Measurements from ENCODE around the gene SPRR4.

The SPRR4 gene

DNA sequence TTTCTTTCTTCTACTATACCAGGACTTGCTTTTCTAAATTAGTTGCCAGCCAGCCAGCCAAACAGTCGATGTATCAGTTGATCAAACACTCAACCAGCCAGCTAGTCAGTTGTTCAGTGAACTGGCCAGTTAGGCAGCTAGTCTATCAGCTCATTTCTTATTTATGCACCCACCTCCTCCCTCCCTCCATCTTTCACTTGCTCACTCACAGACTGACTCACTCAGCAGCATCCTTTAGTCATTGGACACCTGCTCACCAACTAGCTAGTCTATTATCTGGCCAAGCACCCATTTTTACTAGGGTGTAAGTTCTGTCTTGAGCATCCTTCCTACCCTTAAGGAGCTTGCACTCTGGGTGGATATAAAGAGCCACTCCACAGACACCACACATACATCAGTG is 5.9 kb upstream of the SPRR4 start:
- no peaks in the 10 kb centered on the region for H3K9me3 ChIP-seq (ENCODE audit: insufficient read depth, low read length)
- H3K27me3 ChIP-seq (ENCODE audit: low read depth, low read length) = peaks cover 34% of the 10 kb centered on the region
- H3K27ac ChIP-seq (ENCODE audit: low read length) = no peak overlapping the region
- H3K9ac ChIP-seq (ENCODE audit: low read length) = no peak overlapping the region
- no peaks in the 10 kb centered on the region for H4K20me1 ChIP-seq (ENCODE audit: insufficient read depth, low read length)
- H3K79me2 ChIP-seq (ENCODE audit: low read length) = no peaks in the 10 kb centered on the region
- H3K36me3 ChIP-seq (replicated peaks; ENCODE audit: low read depth, low read length) = no peaks in the 10 kb centered on the region
- no peak overlapping the region for H3K4me3 ChIP-seq (ENCODE audit: low read length)
- peaks cover 43% of the 10 kb centered on the region for H3K4me1 ChIP-seq (ENCODE audit: low read length)
- no peak overlapping the region for H3K4me2 ChIP-seq (ENCODE audit: low read length)
- TF ChIP-seq, protein P1, sequence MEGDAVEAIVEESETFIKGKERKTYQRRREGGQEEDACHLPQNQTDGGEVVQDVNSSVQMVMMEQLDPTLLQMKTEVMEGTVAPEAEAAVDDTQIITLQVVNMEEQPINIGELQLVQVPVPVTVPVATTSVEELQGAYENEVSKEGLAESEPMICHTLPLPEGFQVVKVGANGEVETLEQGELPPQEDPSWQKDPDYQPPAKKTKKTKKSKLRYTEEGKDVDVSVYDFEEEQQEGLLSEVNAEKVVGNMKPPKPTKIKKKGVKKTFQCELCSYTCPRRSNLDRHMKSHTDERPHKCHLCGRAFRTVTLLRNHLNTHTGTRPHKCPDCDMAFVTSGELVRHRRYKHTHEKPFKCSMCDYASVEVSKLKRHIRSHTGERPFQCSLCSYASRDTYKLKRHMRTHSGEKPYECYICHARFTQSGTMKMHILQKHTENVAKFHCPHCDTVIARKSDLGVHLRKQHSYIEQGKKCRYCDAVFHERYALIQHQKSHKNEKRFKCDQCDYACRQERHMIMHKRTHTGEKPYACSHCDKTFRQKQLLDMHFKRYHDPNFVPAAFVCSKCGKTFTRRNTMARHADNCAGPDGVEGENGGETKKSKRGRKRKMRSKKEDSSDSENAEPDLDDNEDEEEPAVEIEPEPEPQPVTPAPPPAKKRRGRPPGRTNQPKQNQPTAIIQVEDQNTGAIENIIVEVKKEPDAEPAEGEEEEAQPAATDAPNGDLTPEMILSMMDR (IDR thresholded peaks at IDR 0.05; ENCODE audit: low read depth, low read length) = no peak
- TF ChIP-seq EZH2phosphoT487 (IDR thresholded peaks at IDR 0.05; ENCODE audit: low read depth) = no peak
- H2AFZ ChIP-seq (ENCODE audit: low read depth, low read length) = no peak overlapping the region

DNA sequence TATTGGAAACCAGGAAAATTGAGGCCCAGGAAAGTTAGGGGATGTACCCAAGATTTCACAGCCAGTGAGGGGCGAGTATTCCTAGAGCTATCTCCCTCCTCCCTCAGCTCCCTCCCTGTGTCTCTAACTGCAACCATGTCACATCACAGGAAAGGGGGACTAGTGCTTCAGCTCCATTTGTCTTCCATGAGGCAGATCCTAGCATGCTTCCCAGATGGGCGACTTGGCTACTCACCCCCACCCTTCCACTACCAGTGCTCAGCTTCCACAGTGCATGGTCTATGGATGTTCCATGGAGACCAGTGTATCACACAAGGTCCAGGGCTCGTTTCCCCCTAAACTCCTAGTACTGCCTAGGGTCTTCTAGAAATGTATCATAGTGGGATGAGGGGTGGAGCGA is 4.6 kb upstream of the SPRR4 start:
- no peak overlapping the region for H3K27ac ChIP-seq (ENCODE audit: low read length)
- peaks cover 24% of the 10 kb centered on the region for H3K27me3 ChIP-seq (ENCODE audit: low read depth, low read length)
- no peaks in the 10 kb centered on the region for H4K20me1 ChIP-seq (ENCODE audit: insufficient read depth, low read length)
- H3K9me3 ChIP-seq (ENCODE audit: insufficient read depth, low read length) = no peaks in the 10 kb centered on the region
- H3K79me2 ChIP-seq (ENCODE audit: low read length) = no peaks in the 10 kb centered on the region
- TF ChIP-seq EZH2phosphoT487 (IDR thresholded peaks at IDR 0.05; ENCODE audit: low read depth) = no peak
- TF ChIP-seq, protein P1 (IDR thresholded peaks at IDR 0.05; ENCODE audit: low read depth, low read length) = no peak
- H3K4me1 ChIP-seq (ENCODE audit: low read length) = peaks cover 54% of the 10 kb centered on the region
- H3K4me3 ChIP-seq (ENCODE audit: low read length) = no peak overlapping the region
- no peak overlapping the region for H3K4me2 ChIP-seq (ENCODE audit: low read length)
- H2AFZ ChIP-seq (ENCODE audit: low read depth, low read length) = no peak overlapping the region
- no peaks in the 10 kb centered on the region for H3K36me3 ChIP-seq (replicated peaks; ENCODE audit: low read depth, low read length)
- H3K9ac ChIP-seq (ENCODE audit: low read length) = no peak overlapping the region

DNA sequence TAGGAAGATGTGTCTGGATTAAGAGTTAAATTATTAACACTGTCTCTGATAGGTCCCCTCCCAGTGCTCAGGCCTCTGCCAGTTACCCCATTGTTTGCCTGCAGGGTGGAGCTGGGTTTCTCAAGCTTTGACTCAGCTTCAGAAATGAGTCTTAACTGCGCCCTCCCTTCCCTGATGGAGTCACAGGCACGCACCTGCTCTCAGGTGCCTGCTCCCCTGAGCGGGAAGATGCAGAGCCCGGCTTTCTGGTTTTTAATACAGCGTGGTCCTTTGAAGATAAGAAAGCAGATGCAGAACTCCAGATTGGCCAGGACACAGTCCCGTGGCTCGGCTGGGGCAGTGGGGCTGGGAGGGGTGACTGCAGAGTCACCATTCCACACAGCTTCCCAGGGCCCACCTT is 3.2 kb upstream of the SPRR4 start:
- Histone ChIP-seq H3K27ac (ENCODE audit: low read length) (peak overlapping the region; percentile 69), H4K20me1 (ENCODE audit: insufficient read depth, low read length) (no peaks in the 10 kb centered on the region), H3K4me3 (ENCODE audit: low read length) (peak overlapping the region; percentile 56), H3K9me3 (ENCODE audit: insufficient read depth, low read length) (no peaks in the 10 kb centered on the region), H2AFZ (ENCODE audit: low read depth, low read length) (no peak overlapping the region), H3K79me2 (ENCODE audit: low read length) (no peaks in the 10 kb centered on the region), H3K27me3 (ENCODE audit: low read depth, low read length) (peaks cover 31% of the 10 kb centered on the region), H3K4me2 (ENCODE audit: low read length) (peak overlapping the region; percentile 71), H3K4me1 (ENCODE audit: low read length) (peaks cover 49% of the 10 kb centered on the region), H3K36me3 (replicated peaks; ENCODE audit: low read depth, low read length) (no peaks in the 10 kb centered on the region), H3K9ac (ENCODE audit: low read length) (peak overlapping the region; percentile 24; the same call in 1 of the 2 replicates)
- TF ChIP-seq, protein P1 (IDR thresholded peaks at IDR 0.05; ENCODE audit: low read depth, low read length) = no peak
- no peak for TF ChIP-seq EZH2phosphoT487 (IDR thresholded peaks at IDR 0.05; ENCODE audit: low read depth)

DNA sequence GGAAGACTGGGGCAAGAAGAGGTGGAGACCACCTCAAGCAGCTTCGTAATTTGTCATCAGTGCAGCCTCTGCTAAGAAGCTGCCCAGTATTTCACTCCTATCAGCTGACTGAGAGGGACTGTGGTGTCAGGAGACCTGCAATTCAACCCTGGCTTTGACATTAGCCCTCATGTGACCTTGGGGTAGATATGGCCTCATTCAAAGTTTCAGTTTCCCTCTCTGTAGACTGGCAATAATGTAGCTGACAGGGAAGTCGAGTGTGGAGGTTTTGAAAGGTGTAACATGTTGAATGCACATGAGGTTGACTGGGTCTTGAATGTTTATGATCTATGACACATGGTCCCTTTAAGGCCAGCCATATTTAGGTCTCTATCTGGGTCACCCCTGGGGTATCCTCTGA is 2.2 kb upstream of the SPRR4 start:
- Histone ChIP-seq H3K36me3 (replicated peaks; ENCODE audit: low read depth, low read length) (no peaks in the 10 kb centered on the region), H4K20me1 (ENCODE audit: insufficient read depth, low read length) (no peaks in the 10 kb centered on the region), H3K4me2 (ENCODE audit: low read length) (peak overlapping the region; percentile 71), H3K9me3 (ENCODE audit: insufficient read depth, low read length) (no peaks in the 10 kb centered on the region), H3K79me2 (ENCODE audit: low read length) (no peaks in the 10 kb centered on the region), H3K27me3 (ENCODE audit: low read depth, low read length) (peaks cover 37% of the 10 kb centered on the region), H3K27ac (ENCODE audit: low read length) (peak overlapping the region; percentile 69), H3K4me1 (ENCODE audit: low read length) (peaks cover 49% of the 10 kb centered on the region), H3K4me3 (ENCODE audit: low read length) (peak overlapping the region; percentile 56), H3K9ac (ENCODE audit: low read length) (no peak overlapping the region), H2AFZ (ENCODE audit: low read depth, low read length) (0 out of 2 replicates have a peak overlapping the region, but pooled peaks have one; percentile 1)
- no peak for TF ChIP-seq EZH2phosphoT487 (IDR thresholded peaks at IDR 0.05; ENCODE audit: low read depth)
- TF ChIP-seq, protein P1 (IDR thresholded peaks at IDR 0.05; ENCODE audit: low read depth, low read length) = no peak
